Activated T-cell treated with anti-CD3 and anti-CD28 coated beads, Interleukin-2, amount 50 U/mL, for 72 hours (primary cell): ENCODE data around the gene TBL1X. TPM values are rescaled to one million over a fixed set of nuclear protein-coding genes. Genes with fewer than 3 reads are reported as not detected.
"Not testable (repeated sequence)": the region's sequence is repeated elsewhere in the genome, so short reads cannot be mapped to it uniquely, and the experiment has no call there.

ENCODE experiments used
- ATAC-seq, 2 donors: fragments of 150-1000 bp; cut with Tn5 transposase; replicated peaks in 1 of 2; 2 replicates each; pipeline ENCODE4 v1.10.0; 2021; ENCODE audit warnings: moderate library complexity in 2 of 2, mild to moderate bottlenecking in 1 of 2
- DNase-seq, 2 donors: peaks; one replicate each; pipeline ENCODE4 v3.0.0; 2021 to 2022; ENCODE audit warnings: mixed read lengths in 1 of 2
- H3K27ac Mint-ChIP-seq: one replicate; pipeline ENCODE4 v1.8.0; 2022; ENCODE audit warnings: mild to moderate bottlenecking, moderate library complexity, mixed read lengths
- H3K27me3 Mint-ChIP-seq: one replicate; pipeline ENCODE4 v1.8.0; 2022; ENCODE audit warnings: low read depth, mixed read lengths
- H3K36me3 Mint-ChIP-seq, 2 donors: one replicate each; pipeline ENCODE4 v1.8.0; 2022; ENCODE audit warnings: mixed read lengths in 2 of 2, mild to moderate bottlenecking in 1 of 2; ENCODE audit not compliant: insufficient read depth in 2 of 2
- H3K4me1 Mint-ChIP-seq: one replicate; pipeline ENCODE4 v1.8.0; 2022; ENCODE audit warnings: low read depth, mixed read lengths
- H3K4me3 Mint-ChIP-seq, 2 donors: one replicate each; pipeline ENCODE4 v1.8.0; 2022; ENCODE audit warnings: mild to moderate bottlenecking in 2 of 2, mixed read lengths in 2 of 2, moderate library complexity in 2 of 2
- H3K9me3 Mint-ChIP-seq, 2 donors: one replicate each; pipeline ENCODE4 v1.8.0; 2022; ENCODE audit warnings: mixed read lengths in 2 of 2
- total RNA-seq, 2 donors: library from RNA; stranded (reverse); gene quantifications; one replicate each; pipeline ENCODE4 v1.2.3, GENCODE V29; 2022

Gene TBL1X
- 10 to 100 TPM; 52.8 to 55.1 TPM for total RNA-seq

DNA sequence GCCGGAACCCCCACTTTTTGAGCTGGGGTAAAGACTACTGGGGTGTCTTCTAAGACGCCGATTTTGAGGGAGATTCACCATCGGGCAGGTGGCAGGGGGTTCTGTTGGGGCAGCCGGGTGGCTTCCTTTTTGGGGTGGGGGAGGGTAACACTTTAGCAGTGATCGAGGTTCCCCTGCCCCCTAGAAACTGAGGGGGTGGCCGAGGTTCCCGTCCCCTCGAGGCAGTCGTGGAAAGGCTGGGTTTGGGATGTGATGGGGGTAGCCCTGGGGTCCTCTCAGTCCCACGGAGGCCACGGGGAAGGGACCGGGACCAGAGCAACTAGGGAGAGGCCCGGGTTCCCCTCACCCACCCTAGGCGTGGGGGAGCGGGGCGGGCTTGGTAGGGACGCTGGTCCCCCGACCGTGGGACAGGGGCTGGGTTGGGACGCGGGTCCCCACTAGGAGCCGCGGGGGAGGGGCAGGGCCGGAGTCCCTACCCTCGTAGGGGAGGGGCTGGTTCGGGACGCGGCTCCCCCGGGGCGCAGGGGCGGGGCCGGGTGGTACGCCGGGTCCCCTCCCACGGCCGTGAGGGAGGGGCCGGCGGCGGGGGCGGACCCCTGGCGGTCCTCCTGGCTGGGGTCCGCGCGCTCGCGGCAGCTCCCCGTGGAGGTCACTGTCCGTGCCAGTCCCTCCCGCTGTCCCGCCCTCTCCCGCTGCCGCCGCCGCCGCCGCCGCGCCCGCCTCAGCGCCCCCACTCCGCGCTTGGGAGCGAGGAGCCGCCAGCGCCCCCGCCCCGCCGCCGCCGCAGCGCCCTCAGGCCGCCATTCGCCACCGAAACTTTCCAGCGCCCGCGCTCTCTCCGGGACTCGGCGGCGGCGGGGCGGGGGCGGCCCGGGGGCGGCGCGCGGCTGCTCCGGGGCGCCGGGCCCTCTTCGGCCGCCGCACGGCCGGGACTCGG, at the start of gene TBL1X:
Gene TBL1X (plus strand): TSS at position 624 of the 937 bp plus-strand sequence. CDS start 188,529 bp downstream, outside the sequence.
- Mint-ChIP-seq H3K36me3 (peaks cover 7 to 10% of the 10 kb centered on the region in 2 donors), H3K4me1 (peaks cover 62% of the 10 kb centered on the region), H3K27ac (peak within 1 kb of the TSS; percentile 85), H3K9me3 (peaks cover 0 to 2% of the 10 kb centered on the region in 2 donors), H3K27me3 (peaks cover 14% of the 10 kb centered on the region), H3K4me3 (peak within 1 kb of the TSS; percentile 85 to 91)
- ATAC-seq (peak; percentile 49 to 50), DNase-seq (peak; percentile 77 to 78)

DNA sequence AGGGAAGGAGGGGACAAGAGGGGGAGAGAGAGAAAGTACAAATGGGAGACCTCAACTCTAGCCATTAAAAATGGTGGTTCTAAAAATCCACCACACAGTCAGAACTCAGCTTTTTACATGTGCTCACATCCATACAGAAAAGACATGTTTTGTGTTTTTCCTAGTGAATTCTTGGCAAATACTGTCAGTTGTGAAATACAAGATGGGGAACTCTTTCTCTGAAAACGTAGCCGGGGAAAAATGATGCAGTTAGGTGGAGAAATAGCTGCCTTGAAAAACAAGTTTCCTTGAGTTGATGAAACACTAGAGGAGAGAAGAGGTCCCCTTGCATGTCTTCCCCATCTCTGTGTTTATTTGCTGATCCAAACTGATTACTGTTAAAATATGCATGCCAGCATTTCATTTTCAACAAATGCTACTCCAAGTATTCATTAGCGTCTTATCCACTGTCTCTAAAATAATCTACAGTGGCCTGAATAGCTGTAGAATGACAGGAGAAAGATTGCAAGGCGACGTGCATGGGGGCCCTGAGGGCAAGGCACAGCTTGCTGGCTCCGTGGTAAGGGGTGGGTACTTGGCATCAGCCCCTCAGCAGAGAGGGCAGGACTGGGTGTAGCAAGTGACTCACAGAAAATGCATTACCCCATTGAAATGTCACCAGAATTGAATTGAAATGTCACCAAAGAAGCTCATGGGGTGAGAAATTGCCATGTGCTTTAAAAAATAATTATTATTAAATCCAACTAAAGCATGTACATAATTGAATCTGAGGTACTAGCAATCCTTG, 48.1 kb upstream of the TBL1X start:
- H3K27ac Mint-ChIP-seq: no peak overlapping the region
- DNase-seq (no peak), ATAC-seq (no peak)
- H3K4me3 Mint-ChIP-seq: no peak overlapping the region
- H3K9me3 Mint-ChIP-seq: peaks cover 0 to under 1% of the 10 kb centered on the region in 2 donors
- peaks cover 9% of the 10 kb centered on the region for H3K27me3 Mint-ChIP-seq
- H3K4me1 Mint-ChIP-seq: peaks cover 14% of the 10 kb centered on the region
- peaks cover 0 to under 1% of the 10 kb centered on the region in 2 donors for H3K36me3 Mint-ChIP-seq

DNA sequence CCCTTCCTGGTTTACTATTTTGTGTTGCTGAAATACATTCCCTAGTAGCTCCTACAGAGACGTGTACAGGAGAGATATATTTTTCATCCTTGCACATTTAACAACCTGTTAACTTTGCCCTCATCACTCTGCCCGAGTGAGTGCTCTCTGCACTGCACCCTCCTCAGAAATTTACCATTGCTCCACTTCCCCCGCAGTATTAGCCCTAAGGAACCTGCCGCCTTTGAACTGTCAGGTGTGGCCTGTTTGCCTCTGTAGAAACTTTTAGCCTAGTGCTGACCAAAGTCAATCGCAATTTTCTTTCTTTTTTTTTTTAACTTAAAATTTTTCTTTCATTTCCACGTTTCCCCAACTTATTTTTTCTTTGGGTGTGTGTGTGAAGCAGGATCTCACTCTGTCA, 46.6 kb upstream of the TBL1X start:
- H3K27ac Mint-ChIP-seq: no peak overlapping the region
- no peak for DNase-seq
- no peak overlapping the region for H3K4me3 Mint-ChIP-seq
- peaks cover 14% of the 10 kb centered on the region for H3K4me1 Mint-ChIP-seq
- no peak for ATAC-seq
- no peaks in the 10 kb centered on the region for H3K9me3 Mint-ChIP-seq
- H3K36me3 Mint-ChIP-seq: no peaks in the 10 kb centered on the region
- peaks cover 9% of the 10 kb centered on the region for H3K27me3 Mint-ChIP-seq

DNA sequence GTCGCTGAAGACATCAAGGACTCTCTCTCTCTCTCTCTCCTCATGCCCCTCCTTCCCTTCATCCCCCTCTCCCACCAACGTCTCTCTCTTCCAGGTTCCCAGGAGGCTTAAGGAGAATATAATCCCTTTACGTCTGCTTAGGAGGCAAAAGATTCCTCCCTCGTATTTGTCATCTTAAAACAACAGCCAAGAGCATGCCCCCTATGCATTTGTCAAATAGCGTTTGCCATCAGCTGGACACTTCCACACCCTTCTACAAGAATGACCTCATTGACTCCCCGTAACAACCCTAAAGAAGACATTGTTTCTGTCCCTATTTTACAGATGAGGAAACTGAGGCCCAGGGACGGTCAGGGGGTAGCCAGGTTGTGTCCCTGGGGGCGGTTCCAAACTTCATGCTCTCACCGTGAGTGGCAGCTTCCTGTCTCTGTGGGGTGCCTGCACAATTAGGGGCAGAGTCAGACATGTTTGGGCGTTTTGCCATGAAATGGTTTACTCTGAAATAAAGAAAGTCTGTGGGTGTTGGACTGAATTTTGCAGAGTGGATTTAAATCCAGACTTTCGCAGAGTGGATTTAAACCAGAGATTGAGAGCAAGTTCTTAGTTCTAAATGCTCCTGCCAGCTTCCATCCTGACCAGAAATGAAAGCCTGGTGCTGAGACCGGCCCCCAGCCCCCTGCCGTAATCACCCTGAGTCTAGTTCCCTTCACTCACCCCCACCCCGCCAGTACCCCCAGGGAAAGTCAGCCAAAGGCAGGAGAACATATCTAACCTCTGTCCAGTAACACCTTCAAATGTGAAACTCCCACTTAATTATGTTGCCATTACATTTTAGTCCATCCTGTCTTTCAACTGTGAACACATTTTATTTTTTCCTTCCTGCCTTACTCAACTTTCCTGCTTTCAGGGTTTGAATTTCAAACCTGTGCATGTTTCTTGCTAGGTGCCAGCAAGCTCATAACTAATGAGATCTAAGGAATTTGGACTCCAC, 44.3 kb upstream of the TBL1X start:
- no peak for ATAC-seq
- Mint-ChIP-seq H3K36me3 (no peaks in the 10 kb centered on the region), H3K4me1 (peaks cover 14% of the 10 kb centered on the region), H3K9me3 (peaks cover 0 to 5% of the 10 kb centered on the region in 2 donors), H3K27me3 (peaks cover 9% of the 10 kb centered on the region), H3K4me3 (no peak overlapping the region), H3K27ac (no peak overlapping the region)
- no peak for DNase-seq

DNA sequence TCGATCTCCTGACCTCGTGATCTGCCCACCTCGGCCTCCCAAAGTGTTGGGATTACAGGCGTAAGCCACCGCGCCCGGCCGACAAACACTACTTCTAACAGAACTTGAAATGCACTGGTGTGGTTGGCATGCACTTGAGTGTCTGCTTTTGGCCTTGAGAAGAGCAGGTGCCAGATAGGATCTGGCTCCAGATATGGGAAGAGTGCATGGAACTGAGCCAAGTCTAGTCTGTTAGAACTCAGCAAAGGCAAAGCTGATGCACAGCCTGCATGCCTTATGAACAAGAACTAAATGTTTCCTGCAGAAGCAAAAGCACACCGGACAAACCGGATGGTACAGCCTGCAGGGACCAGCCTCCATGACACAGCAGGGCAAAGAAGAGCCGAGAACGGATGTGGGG, 35.1 kb upstream of the TBL1X start:
- Mint-ChIP-seq H3K9me3 (peaks cover 0 to 2% of the 10 kb centered on the region in 2 donors), H3K4me1 (no peaks in the 10 kb centered on the region)
- ATAC-seq: no peak

DNA sequence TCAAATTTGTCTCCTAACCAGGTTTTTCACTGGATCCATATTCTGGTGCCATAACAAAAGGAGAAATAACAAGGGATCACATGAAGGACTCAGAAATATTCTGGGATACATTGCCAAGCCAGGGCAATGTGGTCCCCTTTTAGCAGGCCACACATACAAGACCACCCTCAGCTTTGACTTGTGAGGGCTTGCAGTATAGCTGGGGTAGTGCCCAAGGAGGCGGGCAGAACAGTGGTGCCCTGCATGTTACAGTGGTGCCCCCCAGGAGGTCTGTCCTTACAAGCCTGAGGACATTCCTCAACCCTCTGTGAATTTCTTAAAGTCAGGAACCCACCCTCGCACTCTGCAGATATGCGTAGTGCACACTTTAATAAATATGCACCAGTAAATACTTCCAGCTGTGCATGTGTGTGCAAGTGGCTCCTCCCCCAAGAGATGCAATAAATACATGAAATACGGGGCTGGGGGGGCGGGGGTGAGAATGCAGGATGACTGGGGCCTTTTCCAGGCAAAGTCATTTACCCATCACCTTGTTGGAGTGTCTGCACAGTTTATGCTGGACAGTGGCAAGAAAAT, 34.4 kb upstream of the TBL1X start:
- no peaks in the 10 kb centered on the region for H3K4me1 Mint-ChIP-seq
- no peaks in the 10 kb centered on the region for H3K27me3 Mint-ChIP-seq
- DNase-seq (no peak), ATAC-seq (no peak)
- no peak overlapping the region for H3K4me3 Mint-ChIP-seq
- peaks cover 0 to 2% of the 10 kb centered on the region in 2 donors for H3K9me3 Mint-ChIP-seq
- no peaks in the 10 kb centered on the region for H3K36me3 Mint-ChIP-seq
- H3K27ac Mint-ChIP-seq: no peak overlapping the region

More for the DNA sequence above, 35.1 kb upstream of the TBL1X start:
- Mint-ChIP-seq H3K27ac (no peak overlapping the region), H3K4me3 (no peak overlapping the region), H3K36me3 (no peaks in the 10 kb centered on the region), H3K27me3 (no peaks in the 10 kb centered on the region)
- no peak for DNase-seq

DNA sequence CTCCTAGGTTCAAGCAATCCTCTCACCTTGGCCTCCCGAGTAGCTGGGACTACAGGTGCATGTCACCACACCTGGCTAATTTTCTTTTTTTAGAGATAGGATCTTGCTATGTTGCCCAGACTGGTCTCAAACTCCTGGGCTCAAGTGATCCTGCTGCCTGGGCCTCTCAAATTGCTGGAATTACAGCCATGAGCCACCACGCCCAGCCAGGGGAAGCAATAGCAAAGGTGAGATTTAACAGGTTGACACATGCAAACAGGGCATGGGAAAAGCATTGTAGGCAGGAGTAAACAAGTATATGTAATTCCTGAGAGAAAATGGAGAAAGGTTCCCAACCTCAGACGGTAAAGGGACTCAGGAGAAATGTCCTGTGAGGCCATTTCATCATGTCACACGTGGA, 33.6 kb upstream of the TBL1X start:
- H3K27ac Mint-ChIP-seq: no peak overlapping the region
- no peaks in the 10 kb centered on the region for H3K27me3 Mint-ChIP-seq
- H3K4me1 Mint-ChIP-seq: no peaks in the 10 kb centered on the region
- no peak overlapping the region for H3K4me3 Mint-ChIP-seq
- H3K36me3 Mint-ChIP-seq: no peaks in the 10 kb centered on the region
- H3K9me3 Mint-ChIP-seq: no peaks in the 10 kb centered on the region
- DNase-seq: no peak
- no peak for ATAC-seq

DNA sequence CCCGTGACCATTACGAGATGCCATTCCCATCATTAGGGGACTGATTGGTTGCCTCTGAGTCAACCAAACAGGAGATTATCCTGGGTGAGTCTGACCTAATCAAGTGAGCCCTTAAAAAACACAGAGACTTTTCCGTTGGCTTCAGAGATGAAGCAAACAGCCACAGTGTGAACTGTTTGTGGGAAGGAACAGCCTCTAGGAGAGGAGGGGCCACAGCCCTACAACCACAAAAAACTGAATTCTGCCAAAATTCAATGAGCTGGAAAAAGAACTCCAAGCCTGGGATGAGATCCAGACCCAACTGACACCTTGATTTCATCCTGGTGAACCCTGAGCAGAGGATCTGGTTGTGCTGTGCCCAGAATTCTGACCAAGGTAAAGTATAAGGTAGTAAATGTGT, 31.3 kb upstream of the TBL1X start:
- ATAC-seq (no peak), DNase-seq (no peak)
- no peak overlapping the region for H3K4me3 Mint-ChIP-seq
- no peaks in the 10 kb centered on the region for H3K27me3 Mint-ChIP-seq
- H3K4me1 Mint-ChIP-seq: no peaks in the 10 kb centered on the region
- no peaks in the 10 kb centered on the region for H3K9me3 Mint-ChIP-seq
- no peak overlapping the region for H3K27ac Mint-ChIP-seq
- no peaks in the 10 kb centered on the region for H3K36me3 Mint-ChIP-seq

DNA sequence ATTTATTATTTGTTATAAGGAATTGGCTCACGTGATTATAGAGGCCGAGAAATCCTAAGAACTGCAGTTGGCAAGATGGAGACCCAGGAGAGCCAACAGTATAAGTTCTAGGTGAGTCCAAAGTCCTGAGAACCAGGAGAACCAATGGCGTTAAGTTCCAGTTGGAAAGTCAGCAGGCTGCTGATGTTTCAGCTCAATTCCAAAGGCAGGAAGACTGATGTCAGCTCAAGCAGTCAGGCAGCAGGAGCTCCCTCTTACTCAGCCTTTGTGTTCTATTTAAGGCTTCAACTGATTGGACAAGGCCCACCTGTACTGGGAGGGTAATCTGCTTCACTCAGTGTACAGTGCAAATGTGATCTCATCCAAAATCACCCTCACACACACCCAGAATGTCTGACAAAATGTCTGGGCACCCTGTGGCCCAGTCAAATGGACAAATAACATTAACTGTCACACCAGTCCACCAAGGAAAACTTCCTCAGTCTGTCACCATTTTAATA, 30.8 kb upstream of the TBL1X start:
- Mint-ChIP-seq H3K4me1 (no peaks in the 10 kb centered on the region), H3K36me3 (no peaks in the 10 kb centered on the region), H3K4me3 (no peak overlapping the region), H3K27ac (no peak overlapping the region), H3K9me3 (no peaks in the 10 kb centered on the region), H3K27me3 (no peaks in the 10 kb centered on the region)
- ATAC-seq (no peak), DNase-seq (no peak)

DNA sequence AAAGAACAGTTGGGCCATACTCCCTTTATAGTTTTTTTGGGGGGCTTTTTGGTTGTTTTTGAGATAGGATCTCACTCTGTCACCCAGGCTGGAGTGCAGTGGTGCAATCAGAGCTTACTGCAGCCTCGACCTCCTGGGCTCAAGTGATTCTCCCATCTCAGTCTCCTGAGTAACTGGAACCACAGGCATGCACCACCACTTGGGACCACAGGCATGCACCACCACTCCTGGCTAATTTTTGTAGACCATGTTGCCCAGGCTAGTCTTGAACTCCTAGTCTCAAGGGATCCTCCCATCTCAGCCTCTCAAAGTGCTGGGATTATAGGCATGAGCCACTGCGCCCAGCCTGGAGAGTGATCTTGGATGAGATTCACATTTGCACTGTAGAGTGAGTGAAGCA, 29.8 kb upstream of the TBL1X start:
- not testable (repeated sequence) for ATAC-seq, H3K9me3 Mint-ChIP-seq, H3K4me3 Mint-ChIP-seq, H3K36me3 Mint-ChIP-seq, DNase-seq, H3K27me3 Mint-ChIP-seq, H3K27ac Mint-ChIP-seq, H3K4me1 Mint-ChIP-seq

DNA sequence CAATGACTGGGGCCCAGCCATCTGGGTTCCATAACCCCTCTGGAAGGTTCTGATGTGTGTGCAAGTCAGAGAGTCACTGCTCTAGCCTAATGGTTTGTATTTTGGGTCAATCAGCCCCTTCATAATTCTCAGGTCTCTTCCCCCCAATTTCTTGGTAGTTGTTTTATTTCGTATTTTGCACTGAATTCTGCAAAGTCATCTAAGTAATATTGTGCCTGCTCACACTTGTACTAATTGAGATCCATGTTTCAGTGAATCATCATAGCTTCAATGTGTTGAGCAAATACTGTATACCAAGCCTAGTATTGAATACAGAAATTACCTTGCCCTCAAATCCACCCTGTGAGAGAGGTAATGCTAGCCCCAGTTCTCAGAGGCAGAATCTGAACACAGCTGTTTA, 28.0 kb upstream of the TBL1X start:
- no peak overlapping the region for H3K27ac Mint-ChIP-seq

DNA sequence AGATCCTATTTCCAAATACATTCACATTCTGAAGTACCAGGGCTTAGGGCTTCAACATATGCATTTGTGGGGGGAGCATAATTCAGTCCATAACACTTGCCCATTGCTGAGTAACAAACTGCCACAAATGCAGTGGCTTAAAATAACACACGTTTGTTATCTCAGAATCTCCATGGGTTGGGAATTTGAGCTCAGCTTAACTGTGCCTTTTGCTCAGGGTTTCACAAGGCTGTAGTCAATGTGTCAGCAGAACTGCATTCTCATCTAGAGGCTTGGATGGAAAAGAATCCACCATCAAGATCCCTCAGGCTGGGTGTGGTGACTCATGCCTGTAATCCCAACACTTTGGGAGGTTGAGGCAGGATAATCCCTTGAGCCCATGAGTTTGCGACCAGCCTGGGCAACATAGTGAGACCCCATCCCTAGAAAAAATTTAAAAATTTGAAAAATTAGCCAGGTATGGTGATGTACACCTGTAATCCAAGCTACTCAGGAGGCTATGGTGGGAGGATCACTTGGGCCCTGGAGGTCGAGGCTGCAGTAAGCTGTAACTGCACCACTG, 25.8 kb upstream of the TBL1X start:
- Mint-ChIP-seq H3K36me3 (no peaks in the 10 kb centered on the region), H3K4me1 (peaks cover 11% of the 10 kb centered on the region), H3K9me3 (no peaks in the 10 kb centered on the region), H3K4me3 (no peak overlapping the region), H3K27ac (no peak overlapping the region), H3K27me3 (no peaks in the 10 kb centered on the region)
- ATAC-seq (no peak), DNase-seq (no peak)

More for the DNA sequence above, 28.0 kb upstream of the TBL1X start:
- DNase-seq (no peak), ATAC-seq (no peak)
- Mint-ChIP-seq H3K27me3 (no peaks in the 10 kb centered on the region), H3K4me1 (peaks cover 11% of the 10 kb centered on the region), H3K36me3 (no peaks in the 10 kb centered on the region), H3K9me3 (no peaks in the 10 kb centered on the region), H3K4me3 (no peak overlapping the region)
